Neutrophil (primary cell): ENCODE measurements around the gene PPP1R17.

Experiments used
- H3K27ac ChIP-seq: fragments of 200-600 bp; sonication (generic); 2 replicates; pipeline ENCODE4 v1.5.1; 2016; ENCODE audit warnings: mild to moderate bottlenecking, moderate library complexity
- H3K27me3 ChIP-seq: fragments of 200-600 bp; sonication (generic); 2 replicates; pipeline ENCODE4 v1.6.0; 2016; ENCODE audit warnings: mild to moderate bottlenecking
- H3K36me3 ChIP-seq: fragments of 200-600 bp; sonication (generic); 2 replicates; pipeline ENCODE4 v1.5.1; 2017
- H3K4me1 ChIP-seq, 2 experiments: fragments of 200-600 bp in 1 of 2; sonication (generic) in 1 of 2; 1 replicate in 1 of 2; 2 replicates in 1 of 2; pipeline versions ENCODE4 v1.5.1 to v1.6.1; 2013 to 2016; ENCODE audit warnings: low read depth in 1 of 2, low read length in 1 of 2, mild to moderate bottlenecking in 1 of 2, moderate library complexity in 1 of 2; ENCODE audit not compliant: control insufficient read depth in 1 of 2, insufficient read depth in 1 of 2
- H3K4me3 ChIP-seq, 2 experiments: fragments of 200-600 bp in 1 of 2; sonication (generic) in 1 of 2; 1 replicate in 1 of 2; 2 replicates in 1 of 2; pipeline ENCODE4 v1.5.1; 2013 to 2016; ENCODE audit warnings: low read depth in 1 of 2, low read length in 1 of 2, mild to moderate bottlenecking in 1 of 2, moderate library complexity in 1 of 2
- H3K9me3 ChIP-seq: fragments of 200-600 bp; sonication (generic); 2 replicates; pipeline ENCODE4 v1.5.1; 2016
- CTCF ChIP-seq: fragments of 200-600 bp; sonication (generic); IDR thresholded peaks from 2 replicates; pipeline ENCODE4 v1.5.1; 2016; ENCODE audit warnings: antibody characterized with exemption

Gene PPP1R17

GRCh38 chr7:31710171-31710570 is 23.2 kb downstream of the PPP1R17 start:
- H3K9me3 ChIP-seq: no peaks in the 10 kb centered on the region
- no peak overlapping the region for H3K4me3 ChIP-seq
- no peak overlapping the region for H3K27ac ChIP-seq
- H3K36me3 ChIP-seq: no peaks in the 10 kb centered on the region
- no peaks in the 10 kb centered on the region for H3K27me3 ChIP-seq
- H3K4me1 ChIP-seq: no peaks in the 10 kb centered on the region
- no peak for TF ChIP-seq CTCF

GRCh38 chr7:31716355-31716754 is 29.3 kb downstream of the PPP1R17 start:
- Histone ChIP-seq H3K4me3 (no peak overlapping the region), H3K27me3 (no peaks in the 10 kb centered on the region), H3K36me3 (no peaks in the 10 kb centered on the region), H3K9me3 (no peaks in the 10 kb centered on the region), H3K27ac (no peak overlapping the region), H3K4me1 (no peaks in the 10 kb centered on the region)
- no peak for TF ChIP-seq CTCF

- no peak for TF ChIP-seq CTCF
- no peaks in the 10 kb centered on the region for H3K4me1 ChIP-seq
- H3K27me3 ChIP-seq: no peaks in the 10 kb centered on the region
- no peaks in the 10 kb centered on the region for H3K36me3 ChIP-seq
- H3K27ac ChIP-seq: no peak overlapping the region
- no peak overlapping the region for H3K4me3 ChIP-seq
- no peaks in the 10 kb centered on the region for H3K9me3 ChIP-seq
Measured at GRCh38 chr7:31720366-31720765, 33.4 kb downstream of the PPP1R17 start.

DNA sequence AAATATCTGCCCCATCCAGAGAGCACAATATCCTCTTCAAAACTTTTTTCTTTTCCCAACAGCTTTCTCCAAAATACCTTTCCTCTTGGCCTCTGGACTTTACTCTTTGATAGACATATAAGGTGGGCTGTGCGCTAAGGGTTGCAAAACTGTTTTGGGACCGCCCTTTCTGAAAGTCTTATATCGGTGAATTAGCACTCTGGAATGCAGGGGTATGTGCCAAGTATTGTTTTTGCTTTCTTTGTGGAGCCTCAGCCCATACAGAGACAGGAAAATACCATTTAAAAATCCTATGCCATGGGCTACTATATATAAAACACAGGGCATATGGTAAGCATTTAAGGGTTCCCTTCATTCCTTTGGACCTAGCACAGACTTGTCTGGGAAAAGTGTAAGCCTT is 37.7 kb downstream of the PPP1R17 start:
- Histone ChIP-seq H3K27ac (no peak overlapping the region), H3K4me1 (no peaks in the 10 kb centered on the region), H3K4me3 (no peak overlapping the region), H3K27me3 (no peaks in the 10 kb centered on the region), H3K36me3 (no peaks in the 10 kb centered on the region), H3K9me3 (no peaks in the 10 kb centered on the region)
- TF ChIP-seq CTCF: no peak

DNA sequence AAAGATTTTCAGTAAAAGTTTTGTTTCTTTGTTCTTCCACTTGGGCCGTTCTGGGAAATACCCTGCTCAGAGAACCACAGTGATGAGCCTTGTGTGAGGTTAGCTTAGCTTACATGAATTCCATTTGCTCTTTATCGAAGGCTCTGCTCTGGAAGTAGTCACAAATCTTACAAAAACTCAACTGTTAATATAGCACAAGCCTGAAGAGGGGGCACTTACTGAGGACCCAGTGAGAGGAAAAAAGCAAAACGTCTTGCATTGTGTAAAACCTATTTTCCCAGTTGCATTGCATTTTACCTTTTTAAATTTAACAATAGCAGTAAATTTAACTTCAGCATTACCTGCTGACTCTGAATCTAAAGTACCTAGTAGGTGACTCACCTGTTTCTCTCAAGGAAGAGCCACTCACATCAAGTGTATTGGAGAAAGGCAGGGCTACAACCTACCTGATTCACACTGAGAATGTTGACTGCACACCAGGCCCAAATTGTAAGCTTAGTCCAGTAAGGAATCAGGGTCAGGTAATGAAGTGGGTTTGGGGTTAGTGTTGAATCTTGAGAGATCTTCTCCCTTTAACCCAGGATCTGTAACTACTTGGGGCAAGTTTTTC is 42.3 kb downstream of the PPP1R17 start:
- no peaks in the 10 kb centered on the region for H3K27me3 ChIP-seq
- no peaks in the 10 kb centered on the region for H3K9me3 ChIP-seq
- H3K27ac ChIP-seq: no peak overlapping the region
- H3K4me3 ChIP-seq: no peak overlapping the region
- H3K36me3 ChIP-seq: no peaks in the 10 kb centered on the region
- TF ChIP-seq CTCF: no peak
- H3K4me1 ChIP-seq: no peaks in the 10 kb centered on the region

GRCh38 chr7:31734456-31734855 is 47.4 kb downstream of the PPP1R17 start:
- no peaks in the 10 kb centered on the region for H3K4me1 ChIP-seq
- no peak overlapping the region for H3K27ac ChIP-seq
- H3K27me3 ChIP-seq: no peaks in the 10 kb centered on the region
- TF ChIP-seq CTCF: no peak
- H3K4me3 ChIP-seq: no peak overlapping the region
- H3K9me3 ChIP-seq: no peaks in the 10 kb centered on the region
- H3K36me3 ChIP-seq: no peaks in the 10 kb centered on the region
